GM19395 (cell line): Measurements from ENCODE around the gene RHD.
"Not testable (repeated sequence)": the region's sequence is repeated elsewhere in the genome, so short reads cannot be mapped to it uniquely, and the experiment has no call there.

Source experiments
- ATAC-seq: cut with Tn5 transposase; IDR thresholded peaks from one replicate; pipeline ENCODE4 v1.9.1; 2021; ENCODE audit warnings: mild to moderate bottlenecking, moderate library complexity; ENCODE audit not compliant: unreplicated experiment

Gene RHD

GRCh38 chr1:25347556-25347955, 75.2 kb downstream of the RHD start:
- no peak for ATAC-seq

GRCh38 chr1:25349606-25350005, 77.3 kb downstream of the RHD start:
- no peak for ATAC-seq

DNA sequence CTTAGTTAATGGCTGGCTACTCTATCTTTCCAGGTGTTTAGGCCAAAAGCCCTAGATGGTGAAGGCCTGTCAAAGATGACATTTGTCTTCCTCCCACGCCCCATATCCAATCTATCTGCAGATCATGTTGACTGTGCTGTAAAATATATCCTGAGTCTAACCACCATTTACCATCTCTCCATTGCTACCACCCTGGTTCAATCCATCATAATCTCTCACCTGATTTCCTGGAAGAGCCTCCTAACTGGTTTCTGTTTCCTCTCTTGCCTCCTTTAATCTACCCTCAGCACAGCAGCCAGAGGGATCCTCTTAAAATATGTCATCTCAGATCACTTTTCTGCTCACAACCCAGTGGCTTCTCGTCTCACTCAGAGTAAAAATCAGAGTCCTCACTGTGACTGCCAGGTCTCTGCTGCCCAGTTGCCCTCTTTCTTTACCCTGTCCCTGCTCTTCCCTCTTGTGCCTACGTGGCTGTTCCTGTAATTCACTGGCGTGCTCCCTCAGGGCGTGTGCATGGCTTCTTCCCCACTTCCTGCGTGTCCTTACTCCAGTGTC, 83.6 kb downstream of the RHD start:
- ATAC-seq = no peak

- no peak for ATAC-seq
These were observed 84.1 kb downstream of the RHD start for GRCh38 chr1:25356441-25356840.

DNA sequence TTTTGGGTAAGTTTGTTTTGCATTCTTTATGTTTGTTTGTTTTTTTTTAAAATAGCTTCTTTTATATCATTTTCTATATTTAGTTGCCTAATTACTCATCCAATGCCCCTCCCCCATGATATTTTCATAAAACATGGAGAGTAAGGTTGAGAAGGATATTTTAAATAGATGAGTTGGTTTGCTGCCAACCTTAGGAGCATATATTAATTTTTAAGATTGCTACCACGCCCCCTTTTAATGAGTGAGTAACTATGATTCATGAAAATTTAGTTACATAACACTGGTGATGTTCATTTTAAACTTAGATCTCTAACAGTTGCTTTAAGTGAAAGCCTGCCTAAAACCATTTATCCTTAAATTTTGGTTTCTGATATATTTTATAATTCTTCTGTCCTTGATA, 84.5 kb downstream of the RHD start:
- no peak for ATAC-seq

DNA sequence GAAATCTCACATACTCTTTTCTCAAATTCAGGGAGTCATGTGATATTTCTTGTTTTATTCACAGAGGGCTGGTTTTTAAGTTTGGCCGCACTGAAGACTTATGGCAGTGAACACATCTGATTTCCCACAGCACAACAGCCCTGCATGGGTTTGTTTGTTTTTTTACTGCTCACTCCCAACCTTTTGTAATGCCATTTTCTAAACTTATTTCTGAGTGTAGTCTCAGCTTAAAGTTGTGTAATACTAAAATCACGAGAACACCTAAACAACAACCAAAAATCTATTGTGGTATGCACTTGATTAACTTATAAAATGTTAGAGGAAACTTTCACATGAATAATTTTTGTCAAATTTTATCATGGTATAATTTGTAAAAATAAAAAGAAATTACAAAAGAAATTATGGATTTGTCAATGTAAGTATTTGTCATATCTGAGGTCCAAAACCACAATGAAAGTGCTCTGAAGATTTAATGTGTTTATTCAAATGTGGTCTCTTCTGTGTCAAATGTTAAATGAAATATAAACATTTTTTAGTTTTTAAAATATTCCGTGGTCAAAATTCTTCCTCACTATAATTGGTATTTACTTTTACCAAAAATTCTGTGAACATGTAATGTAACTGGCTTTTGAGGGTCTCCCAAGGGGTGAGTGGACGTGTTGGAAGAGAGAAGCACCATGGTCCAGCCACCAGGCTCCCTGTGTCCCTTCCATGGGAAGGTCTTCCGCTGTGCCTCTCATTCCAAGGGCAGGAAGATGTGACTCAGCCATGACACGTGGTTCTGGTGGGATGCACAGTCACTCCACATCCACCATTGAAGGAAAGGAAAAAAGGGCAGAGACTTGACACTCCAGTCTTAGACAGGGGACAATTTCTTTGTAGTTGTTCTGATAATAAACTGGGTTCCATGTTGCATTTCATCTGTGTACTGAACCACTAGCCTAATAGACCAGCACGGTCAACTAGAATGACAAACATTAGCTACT, 88.6 kb downstream of the RHD start:
- no peak for ATAC-seq

GRCh38 chr1:25361901-25362300, 89.6 kb downstream of the RHD start:
- ATAC-seq = no peak

- not testable (repeated sequence) for ATAC-seq
These were observed 90.6 kb downstream of the RHD start for GRCh38 chr1:25362634-25363559.

DNA sequence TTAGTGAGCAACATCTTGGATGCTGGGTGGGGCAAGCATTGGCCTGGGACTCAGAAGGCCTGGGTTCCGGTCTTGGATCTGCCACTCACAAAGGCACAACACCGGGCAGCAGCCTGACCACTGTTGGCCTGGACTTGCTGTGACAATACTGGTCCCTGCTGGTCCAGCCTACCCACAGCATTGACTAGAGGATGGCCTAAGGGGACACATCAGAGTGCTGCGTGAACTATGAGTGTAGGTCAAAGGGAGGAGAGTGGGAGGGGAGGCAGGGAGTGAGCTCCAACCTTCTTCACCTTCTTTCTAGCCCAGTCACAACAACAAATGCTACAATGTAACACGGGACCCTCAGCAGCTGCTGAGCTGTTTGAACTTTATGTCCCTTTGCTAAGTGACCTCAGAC, 96.9 kb downstream of the RHD start:
- ATAC-seq = no peak

- ATAC-seq = not testable (repeated sequence)
These were observed 97.5 kb downstream of the RHD start for GRCh38 chr1:25369691-25370271.

- not testable (repeated sequence) for ATAC-seq
These were observed 99.4 kb downstream of the RHD start for GRCh38 chr1:25371757-25372156.

DNA sequence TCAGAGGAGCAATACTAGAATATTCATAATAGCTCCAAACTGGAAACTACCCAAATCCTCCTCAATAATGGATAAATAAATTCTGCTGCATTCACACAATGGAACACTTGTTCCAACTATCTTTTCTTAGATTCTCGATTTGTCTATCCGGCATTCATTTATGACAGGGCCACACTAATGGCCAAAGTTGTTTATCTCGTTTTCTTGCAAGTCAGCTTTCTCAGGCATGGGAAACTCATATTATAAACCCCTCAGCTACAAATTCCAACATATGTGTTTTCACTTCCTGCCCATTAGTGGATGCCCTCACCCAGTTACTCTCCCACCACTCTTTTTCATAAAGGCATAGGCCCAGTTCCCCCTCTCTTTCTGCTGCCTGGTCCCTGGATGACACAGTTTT, 106.1 kb downstream of the RHD start:
- not testable (repeated sequence) for ATAC-seq
